IPS DF 19.7 (cell line): ENCODE data around the gene SERP2.

ENCODE experiments used
- DNase-seq: peaks from one replicate; pipeline ENCODE4 v3.0.0-alpha.2; 2013; ENCODE audit warnings: low read depth, low spot score

SERP2 gene

DNA sequence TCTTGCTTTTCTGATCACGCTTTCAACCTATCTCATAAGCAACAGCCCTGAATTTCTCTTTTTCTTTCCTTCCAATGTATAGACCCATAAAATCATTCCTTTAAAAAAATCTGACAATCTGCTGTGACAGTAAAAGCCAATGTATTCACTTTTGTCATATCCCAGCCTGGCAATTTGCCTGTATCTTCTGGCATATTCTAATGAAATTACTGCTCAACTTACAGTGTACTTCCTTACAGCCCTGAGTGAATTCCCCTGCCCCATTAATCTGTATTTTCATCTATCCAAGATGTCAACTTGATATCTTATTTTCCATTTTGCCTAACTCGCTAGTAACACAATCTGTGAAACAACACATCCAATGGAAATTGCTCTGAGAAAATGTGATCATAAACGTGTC is 18.0 kb upstream of the SERP2 start:
- DNase-seq: no peak

DNA sequence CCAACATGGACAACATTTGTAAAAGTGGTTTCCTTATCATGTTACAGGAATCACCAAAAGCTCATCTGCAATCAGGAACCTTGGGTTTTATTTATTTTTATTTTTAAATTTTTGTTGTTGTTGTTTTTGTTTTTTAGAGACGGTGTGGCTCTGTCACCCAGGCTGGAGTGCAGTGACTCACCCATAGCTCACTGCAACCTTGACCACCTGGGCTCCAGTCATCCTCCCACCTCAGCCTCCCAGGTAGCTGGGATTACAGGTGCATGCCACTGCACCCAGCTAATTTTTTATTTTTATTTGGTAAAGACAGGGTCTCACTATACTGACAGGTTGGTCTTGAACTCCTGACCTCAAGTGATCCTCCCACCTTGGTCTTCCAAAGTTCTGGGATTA is 13.6 kb upstream of the SERP2 start:
- no peak for DNase-seq

DNA sequence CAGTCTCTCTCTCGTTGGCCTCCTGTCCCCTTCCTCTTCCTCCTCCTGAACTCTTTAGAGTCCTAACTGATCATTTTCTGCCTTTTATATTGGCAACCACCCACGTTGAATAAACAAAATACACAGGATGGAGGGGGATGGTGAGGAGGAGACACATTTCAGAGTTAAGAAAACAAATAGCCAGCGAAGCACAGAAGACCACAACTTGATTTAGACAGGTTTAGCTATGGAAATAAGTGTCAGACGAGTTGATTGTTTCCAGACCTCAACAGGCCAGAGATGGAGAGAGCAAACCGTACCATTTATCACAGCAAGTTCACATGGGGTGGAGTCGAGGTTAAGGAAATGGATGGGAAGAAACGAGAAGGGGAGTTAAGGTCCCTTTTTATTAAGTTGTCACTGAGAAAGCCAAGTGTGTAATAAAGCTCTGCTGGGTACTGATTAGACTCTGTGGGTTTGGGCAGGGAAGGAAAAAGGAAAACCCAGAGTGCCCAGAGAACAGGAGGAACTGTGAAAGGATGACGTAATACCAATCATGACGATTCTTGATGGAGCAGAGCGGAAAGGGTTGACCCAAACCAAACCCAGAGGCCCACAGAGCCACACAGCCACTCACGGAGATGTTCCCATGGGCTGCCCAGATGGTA is 11.1 kb upstream of the SERP2 start:
- DNase-seq: no peak

DNA sequence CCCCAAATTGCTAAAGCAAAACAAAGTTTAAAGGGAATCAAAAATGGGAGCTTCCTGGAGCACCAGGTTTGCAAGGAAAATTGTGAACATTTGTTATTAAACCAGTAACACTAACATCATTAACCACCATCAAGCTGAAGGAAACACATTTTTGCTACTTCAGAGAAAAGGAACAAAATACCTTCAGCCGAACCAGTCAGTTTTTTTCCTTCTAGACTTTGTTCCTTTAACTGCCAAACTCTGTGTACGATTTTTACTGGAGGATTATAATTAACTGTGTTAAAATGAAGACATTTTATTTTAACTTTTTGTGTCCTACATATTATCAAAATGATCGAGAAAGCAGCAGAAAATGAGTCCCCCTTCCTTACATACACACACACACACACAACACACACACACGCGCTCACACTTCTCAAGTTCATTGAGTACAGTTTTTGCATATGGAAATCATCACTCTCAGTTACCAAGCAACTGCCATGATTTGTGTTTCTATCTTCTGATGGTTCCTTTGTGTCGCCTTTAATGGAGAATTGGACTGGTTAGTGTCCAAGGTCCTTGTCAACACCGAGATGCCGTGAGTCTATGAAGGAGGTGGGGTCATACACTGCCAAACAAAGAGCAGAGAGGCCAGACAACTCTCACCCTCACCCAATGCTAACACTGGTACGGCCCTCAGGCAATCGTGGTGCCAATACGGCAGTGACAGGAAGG is 9.8 kb upstream of the SERP2 start:
- no peak for DNase-seq

DNA sequence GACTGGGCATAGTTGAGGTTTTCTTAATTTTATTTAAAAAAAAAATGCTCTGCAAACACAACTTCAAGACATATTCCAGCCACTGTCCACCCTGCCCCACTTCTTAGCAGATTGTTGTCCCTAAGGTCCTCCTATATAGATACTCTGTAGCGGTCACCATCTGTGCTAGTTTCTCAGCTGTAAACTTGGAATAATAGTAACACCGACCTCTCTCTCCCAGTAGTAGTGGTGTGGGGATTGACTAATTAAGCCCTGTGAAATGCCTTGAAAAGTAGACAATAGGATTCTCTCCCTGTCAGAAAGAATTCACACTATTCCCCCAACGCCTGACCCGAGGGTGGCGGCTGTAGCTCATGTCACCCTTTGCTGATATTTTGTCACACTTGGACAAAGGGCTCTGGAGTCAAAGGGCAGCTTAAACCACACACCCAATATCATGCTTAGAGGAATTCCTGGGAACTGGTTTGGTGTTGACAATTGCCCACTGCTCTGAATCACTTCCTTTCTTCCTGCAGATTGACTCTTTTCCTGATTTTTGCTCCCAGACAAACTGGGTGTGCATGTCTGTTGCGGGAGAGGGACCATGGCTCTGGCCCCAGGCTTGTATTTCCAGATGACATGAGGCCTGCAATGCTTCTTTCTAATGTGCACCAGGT is 9.2 kb upstream of the SERP2 start:
- no peak for DNase-seq

DNA sequence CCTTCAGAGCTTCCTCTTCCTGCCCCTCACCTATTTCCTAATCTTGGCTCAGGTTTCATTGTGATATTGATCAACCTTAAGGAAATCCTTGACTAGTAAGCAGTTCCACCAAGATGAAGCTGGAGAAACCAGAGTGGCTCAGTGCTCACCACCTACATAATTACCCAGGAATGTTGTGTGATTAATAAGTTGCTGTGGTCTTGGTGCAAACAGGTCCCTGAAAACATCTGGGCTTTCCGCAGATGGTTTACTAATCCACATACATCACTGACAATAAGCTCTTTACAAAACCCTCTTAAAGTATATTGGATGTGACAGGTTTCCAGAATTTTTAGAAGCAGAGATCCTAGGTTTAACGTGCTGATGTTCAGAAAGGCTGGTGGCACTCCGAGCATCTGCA is 8.6 kb upstream of the SERP2 start:
- no peak for DNase-seq

DNA sequence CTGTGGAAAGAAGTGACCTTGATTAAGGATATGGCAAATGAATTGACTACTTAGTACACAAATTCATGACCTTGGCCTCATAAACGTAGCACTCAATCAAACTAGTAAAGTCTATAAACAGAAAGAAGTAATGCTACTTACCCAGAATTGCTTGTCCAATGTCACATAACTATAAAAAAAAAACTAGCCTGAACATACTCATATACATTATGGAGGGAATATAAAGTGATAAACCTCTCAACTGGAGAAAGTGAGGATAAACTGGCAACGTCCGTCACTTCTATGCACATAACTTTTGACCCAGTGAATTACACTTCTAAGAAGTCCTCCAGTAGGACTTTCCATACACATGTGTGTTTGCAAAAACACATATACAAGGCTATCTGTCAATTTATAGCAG is 7.7 kb upstream of the SERP2 start:
- DNase-seq: no peak

DNA sequence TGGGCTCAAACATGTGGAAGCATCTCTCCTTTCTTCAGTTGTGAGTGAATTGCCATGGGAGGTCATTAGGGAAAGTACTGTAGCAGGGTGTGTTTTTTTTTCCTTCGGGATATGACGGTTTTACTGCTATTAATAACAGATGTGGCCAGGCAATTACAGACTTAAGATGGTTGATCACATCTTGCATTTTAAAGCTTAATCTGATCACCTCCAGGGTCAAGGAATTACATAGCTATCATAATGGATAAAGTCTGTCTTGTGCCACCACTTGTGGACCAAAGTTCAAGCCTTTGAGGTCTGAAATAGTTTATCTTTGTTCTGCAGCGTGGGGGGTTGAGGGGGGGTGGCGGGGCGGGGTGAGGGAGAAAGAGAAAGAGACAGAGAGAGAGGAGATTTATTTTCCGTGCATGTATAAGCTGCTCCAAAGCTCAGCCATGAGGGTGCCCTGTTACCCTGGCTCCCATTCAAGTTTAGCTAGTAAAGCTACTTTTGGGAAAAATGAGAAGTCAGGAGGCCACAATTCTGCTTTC is 5.5 kb upstream of the SERP2 start:
- DNase-seq: no peak

DNA sequence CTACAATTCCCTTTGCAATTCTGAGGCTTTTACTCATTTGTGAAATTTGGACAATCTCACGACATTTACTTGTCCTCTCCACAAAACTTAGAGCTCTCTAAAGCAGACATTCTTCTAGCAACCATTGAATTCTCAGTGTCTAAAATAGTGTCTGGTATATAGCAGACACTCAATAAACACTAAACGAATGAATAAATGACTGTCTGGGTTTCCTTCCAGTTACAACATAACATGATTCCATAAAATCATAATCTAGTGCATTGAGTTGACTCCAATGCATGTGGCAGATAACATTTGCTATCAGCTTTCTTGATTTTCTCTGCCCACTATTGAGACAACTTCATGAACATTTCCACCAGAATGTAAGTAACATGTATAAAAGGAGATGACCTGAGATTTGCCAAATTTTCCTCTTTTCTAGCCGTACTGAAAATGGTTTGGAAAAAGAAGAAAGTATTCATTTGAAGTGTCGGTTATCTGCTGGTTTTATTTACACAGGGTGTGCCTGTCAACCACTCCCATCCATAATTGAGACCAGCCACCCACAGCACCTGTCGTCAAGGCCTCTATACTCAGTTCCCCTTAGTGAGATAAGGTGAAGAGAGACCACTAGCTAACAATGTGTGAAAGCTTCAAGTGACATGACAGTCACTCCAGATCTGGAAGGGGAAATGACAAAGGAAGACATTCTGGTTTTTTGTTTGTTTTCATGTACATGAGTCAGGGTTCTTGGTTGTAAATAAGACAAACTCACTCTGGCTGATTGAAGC is 4.8 kb upstream of the SERP2 start:
- DNase-seq: no peak

DNA sequence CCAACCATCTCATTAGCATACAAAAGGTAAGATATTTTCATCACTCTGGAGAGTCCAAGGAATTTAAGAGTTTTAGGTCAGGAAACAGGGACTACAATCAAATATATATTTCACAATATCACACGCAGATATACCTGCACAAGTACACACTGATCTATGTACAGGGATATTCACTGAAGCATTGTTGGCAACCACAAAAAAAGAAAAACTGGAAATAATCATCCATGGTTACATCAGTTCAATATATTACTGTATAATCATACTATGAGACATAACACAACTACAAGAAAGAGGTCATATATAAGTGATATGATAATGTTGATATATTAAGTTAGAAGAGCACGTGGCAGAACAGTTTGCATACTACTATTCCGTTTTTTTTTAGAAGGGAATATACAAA is 2.2 kb upstream of the SERP2 start:
- no peak for DNase-seq

DNA sequence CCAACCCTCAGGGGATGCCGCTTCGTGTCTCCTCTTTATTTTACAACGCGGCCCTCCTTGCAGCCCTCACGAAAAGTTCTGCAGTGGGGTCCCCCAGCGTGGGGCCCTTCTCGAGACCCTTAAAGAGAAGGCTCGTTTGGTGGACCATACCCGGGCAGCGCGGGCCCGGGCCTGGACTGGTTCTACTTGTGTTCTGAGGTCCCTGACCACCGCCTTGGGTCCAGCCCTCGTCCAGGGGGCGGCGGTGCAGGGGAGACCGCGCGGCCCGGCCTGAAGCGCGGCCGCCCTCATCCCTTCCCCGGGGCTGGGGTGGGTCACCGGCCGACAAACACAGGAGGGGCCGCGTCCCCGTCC is 400 bp upstream of the SERP2 start:
- DNase-seq: no peak

DNA sequence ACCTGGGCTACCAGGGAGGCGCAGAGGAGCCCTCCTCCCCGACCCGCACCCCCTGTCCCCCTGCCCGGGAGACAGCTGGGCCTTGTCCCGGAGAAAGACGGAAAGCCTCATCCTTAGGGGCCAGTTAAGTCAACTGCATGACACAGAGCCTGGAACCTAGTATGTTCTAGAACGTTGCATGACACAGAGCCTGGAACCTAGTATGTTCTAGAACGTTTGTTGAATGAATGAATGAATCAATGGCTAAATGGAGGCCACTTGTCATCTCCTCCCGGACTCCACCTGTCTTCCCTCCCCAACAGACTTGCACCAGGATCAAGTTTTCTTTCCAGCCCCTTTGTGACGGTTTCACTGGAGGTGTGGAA is 706 bp downstream of the SERP2 start:
- no peak for DNase-seq

DNA sequence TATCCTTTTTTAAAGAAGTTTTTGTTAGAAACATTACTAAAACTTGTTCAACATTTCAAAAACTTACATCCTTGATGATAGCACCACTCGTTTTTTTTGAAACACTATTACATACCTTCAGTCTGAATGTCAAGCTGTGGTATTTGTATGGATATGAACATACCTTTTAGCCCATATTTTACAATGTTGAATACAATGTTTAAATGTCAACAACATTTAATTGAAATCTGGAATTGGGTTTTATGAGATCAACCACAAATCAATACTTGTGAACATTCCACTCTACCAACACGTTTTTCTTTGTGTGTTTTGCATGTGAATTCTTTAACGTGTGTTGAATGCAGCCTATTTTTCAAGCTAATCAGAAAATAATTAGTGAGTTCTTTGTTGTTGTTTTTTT is 4.7 kb downstream of the SERP2 start:
- no peak for DNase-seq

DNA sequence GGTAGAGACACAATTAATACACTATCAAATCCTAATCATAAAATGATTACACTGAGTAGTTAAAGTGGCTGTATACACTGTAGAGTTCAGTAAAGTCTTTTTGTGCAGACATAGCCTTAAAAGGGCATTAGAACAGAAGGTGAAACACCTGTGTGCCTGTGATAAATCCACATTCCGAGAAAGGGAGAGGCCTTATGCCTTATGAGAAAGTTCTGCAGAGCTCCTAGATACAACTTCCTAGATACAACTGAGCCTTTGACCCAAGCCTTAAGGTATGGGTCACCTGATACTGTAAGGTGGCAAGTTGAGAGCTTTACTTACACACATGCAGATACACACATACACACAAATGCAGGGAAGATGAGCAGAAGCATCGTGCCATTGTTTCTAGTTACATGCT is 6.3 kb downstream of the SERP2 start:
- DNase-seq: no peak

DNA sequence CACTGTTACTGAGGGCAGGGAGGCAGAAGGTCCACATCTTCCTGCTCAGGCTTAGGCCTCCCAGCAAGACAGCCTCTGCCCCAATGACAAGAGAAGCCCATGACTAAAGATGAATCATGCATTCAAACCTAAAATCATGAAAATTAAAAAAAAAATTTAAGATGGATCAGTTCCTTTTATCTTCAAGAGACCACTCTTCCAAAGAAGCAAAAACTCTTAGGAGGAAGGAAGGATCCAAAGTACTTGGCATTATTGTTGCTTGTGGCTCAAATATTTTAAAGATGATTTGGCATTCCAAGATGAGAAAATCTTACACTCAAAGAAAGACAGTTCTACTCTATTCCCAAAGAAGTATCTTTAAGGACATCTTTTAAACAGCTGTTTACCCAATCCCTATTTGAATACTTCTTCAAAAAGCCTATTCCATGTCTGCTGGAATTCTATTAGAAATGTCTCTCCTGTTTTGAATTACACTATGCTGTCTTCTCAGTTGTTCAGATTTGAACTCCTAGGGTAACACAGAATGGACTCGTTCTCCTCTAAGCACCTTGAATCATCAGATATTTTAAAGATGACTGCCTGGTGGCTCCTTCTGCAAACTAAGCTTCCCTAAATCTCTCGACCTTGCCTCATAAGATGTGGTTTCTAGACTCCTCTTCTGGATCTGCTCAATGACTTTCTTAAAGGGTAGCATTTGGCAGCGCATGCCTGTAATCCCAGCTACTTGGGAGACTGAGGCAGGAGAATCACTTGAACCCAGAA is 7.0 kb downstream of the SERP2 start:
- no peak for DNase-seq

DNA sequence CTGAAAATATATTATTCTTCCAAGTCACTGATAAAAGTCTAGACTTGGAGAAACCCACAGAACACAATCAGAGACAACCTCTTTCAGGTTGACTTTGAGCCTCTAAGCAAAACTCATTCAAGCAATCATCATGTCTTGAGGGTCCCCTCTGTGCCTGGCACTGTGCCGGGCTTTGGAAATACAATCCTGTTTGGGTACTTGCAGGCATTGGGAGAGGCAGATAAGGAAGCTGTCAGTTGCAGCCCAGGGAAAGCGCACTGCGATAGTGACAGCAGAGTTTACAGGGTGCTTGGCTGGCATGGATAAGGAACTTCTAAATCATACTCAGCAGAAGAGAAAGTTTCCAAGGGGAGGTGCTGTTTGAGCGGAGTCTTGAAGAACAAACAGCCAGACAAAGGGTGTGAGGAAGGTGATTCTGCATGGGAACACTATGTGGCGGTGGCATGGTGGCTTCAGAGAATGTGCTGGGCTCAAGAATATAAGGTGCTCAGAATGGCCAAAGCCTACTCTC is 9.1 kb downstream of the SERP2 start:
- DNase-seq: no peak

DNA sequence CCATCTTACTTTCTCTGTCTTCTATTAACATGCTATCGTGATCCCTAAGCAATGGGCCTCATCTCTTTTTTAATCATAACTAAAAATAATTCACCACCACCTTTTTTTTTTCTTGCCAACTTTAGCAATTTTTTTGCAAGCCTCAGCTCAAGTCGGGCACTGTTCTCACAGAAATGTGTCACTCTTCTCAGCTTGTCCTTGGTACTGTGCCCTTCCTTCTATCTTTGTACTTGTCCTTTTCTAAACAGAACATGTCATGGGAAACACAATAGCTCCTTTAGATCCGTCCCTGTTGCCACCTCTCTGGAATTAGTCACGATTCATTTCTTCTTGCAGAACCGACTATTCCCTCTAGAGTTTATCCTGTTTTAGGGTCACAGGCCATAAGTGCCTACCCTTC is 10.3 kb downstream of the SERP2 start:
- no peak for DNase-seq

DNA sequence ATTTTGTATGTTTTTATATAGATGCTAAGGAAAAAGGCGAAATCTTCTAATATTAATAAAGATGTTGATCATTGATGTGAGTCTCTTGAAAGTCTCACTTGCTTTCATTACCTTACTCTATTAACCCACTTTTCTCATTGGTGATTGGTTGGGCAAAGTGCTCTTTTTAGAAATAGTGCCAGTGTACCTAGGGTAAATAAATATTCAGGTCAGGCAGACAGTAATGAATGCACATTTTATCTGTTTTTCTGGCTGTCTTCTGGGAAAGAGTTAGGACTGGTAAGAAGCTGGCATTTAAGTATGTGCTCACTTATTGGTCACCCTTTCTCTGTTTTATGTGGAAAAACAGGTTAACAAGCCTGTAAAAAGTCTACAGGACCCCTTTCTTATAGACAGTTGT is 11.2 kb downstream of the SERP2 start:
- no peak for DNase-seq

DNA sequence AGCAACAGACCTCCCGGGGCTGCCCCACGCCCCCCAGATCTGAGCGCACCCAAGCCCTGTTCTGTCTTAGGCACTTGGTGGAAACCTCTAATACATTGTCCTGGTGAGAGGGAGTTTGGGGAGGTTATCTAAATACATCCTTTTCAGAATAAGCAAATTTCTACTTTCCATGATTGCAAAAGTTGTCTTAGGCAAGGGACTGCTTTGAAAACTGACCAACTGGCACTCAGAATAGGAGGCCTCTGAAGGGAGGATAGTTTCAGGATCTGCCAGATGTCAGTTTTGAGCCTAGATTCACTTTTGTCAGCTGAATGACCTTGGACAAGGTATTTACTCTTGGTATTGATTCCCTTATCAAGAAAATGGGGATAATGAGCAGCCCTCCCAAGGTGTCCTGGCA is 11.8 kb downstream of the SERP2 start:
- DNase-seq: no peak

DNA sequence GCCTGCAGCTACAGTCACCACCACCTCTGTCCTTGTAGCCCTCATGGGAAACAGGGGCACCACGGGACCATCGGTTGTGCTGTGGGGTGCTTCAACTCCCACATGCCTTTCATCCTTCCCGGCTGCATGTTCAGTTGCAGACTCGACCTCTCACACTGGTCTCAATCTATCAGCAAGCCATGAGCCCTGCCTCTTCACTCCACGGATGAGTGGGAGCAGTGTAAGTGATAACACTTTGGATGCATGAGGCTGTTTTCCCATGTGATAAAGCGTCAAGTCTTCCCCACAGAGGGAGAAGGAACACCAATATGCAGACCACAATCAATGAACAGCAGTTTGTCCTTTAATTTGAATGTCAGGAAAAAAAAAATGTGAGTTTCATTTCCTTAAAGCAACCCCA is 12.2 kb downstream of the SERP2 start:
- DNase-seq: no peak

DNA sequence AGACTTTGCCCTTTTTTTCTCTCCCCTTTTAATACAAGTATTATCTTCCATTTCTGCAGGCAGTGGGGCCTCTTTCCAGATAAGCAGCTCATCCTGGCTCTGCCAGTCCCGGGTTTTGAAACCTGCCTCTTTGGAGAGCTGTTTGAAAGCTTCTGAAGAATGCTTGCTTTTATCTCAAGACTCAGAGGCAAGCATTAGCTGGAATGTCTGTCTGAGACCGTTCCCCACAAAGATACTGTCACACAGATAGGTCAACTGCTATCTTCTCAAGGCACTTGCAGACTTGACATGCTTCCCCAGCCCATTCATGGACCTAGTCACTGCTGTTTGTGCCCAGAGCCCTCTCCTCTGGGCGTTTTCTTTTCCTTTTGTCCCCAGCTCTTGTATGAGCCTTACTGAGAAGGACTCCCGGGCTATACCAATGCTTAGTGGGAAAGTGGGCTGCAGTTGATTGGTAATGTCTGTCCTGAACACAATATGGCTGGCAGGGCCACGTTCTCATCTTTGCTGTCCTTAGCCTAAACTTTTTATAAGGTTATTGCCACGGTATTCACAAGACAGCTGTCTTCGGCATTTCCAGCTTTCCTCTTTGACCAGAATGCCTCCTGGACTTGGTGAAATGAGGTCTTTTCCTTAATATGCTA is 13.4 kb downstream of the SERP2 start:
- no peak for DNase-seq
